ENCODE results near the gene LSM4.

GRCh38 chr19:18290302-18291018 lies 32.4 kb downstream of the LSM4 start:
- TF ChIP-seq CTCF (IDR thresholded peaks at IDR 0.05) (no peak), EZH2 (IDR thresholded peaks at IDR 0.05) (no peak)

Measured in neural progenitor cell (in vitro differentiated cells).